ENCODE measurements around the gene SSTR3. TPM values are rescaled to one million over a fixed set of nuclear protein-coding genes. Genes with fewer than 3 reads are reported as not detected.

Gene SSTR3
- total RNA-seq, 1 experiment from 2014 or later = 0.08 TPM

DNA sequence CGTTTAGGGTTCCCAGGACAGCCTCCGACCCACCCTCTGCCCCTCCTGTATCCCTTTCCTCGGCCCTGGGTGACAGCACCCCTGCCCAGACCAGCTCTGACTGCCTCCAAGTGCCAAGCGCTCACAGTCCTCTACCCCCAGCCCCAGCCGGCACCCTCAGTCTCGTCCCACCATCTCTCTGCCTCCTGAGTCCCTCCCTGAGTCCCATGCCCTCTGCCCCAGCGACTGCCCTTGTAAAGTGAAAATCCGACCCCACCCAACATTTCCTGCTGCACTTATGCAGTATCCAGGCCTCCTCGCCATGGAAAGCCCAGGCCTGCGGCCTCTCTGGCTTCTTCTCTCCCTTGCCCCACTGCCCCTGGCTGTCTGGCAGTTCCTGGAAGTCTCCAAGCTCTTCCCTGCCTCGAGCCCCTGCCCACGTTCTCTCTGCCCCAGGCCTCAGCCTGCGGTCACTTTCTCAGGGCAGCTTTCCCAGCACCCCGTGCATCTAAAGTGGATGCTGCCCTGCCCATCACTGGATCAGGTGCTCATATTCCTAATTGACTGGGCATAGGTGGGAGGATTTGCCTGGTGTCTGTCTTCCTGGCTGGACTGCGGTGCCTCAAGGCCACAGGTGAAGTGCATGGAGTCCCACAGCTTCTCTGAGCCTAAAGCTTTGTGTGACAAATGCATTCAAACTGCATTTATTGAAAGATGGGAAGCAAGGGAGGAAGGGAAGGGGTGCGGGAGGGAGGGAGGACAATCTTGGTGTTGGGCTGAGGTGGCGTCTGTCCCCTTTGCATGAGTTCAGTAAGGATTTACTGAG, 44.9 kb downstream of the SSTR3 start:
- Histone ChIP-seq H3K36me3 (ENCODE audit: control insufficient read depth, insufficient read depth, low read length) (no peaks in the 10 kb centered on the region), H3K4me1 (ENCODE audit: control insufficient read depth, insufficient read depth, low read length) (peaks cover 16% of the 10 kb centered on the region), H3K4me3 (ENCODE audit: low read depth in 2 of 2, low read length in 2 of 2) (no peak overlapping the region), H3K27me3 (ENCODE audit: control insufficient read depth, insufficient read depth, low read length) (no peaks in the 10 kb centered on the region), H3K27ac (ENCODE audit: low read length) (peak overlapping the region; percentile 79), H3K9me3 (ENCODE audit: control insufficient read depth, insufficient read depth, low read depth, low read length) (no peaks in the 10 kb centered on the region)
- TF ChIP-seq POLR2AphosphoS5 (IDR thresholded peaks at IDR 0.05; ENCODE audit: low read depth, low read length) (no peak), TCF7L2 (IDR thresholded peaks at IDR 0.05; ENCODE audit: low read depth, low read length) (no peak), CTCF (IDR thresholded peaks at IDR 0.05) (no peak), SIN3A (IDR thresholded peaks at IDR 0.05; ENCODE audit: borderline replicate concordance, insufficient read depth, low read depth, low read length) (no peak)
- TF ChIP-seq, protein P1, sequence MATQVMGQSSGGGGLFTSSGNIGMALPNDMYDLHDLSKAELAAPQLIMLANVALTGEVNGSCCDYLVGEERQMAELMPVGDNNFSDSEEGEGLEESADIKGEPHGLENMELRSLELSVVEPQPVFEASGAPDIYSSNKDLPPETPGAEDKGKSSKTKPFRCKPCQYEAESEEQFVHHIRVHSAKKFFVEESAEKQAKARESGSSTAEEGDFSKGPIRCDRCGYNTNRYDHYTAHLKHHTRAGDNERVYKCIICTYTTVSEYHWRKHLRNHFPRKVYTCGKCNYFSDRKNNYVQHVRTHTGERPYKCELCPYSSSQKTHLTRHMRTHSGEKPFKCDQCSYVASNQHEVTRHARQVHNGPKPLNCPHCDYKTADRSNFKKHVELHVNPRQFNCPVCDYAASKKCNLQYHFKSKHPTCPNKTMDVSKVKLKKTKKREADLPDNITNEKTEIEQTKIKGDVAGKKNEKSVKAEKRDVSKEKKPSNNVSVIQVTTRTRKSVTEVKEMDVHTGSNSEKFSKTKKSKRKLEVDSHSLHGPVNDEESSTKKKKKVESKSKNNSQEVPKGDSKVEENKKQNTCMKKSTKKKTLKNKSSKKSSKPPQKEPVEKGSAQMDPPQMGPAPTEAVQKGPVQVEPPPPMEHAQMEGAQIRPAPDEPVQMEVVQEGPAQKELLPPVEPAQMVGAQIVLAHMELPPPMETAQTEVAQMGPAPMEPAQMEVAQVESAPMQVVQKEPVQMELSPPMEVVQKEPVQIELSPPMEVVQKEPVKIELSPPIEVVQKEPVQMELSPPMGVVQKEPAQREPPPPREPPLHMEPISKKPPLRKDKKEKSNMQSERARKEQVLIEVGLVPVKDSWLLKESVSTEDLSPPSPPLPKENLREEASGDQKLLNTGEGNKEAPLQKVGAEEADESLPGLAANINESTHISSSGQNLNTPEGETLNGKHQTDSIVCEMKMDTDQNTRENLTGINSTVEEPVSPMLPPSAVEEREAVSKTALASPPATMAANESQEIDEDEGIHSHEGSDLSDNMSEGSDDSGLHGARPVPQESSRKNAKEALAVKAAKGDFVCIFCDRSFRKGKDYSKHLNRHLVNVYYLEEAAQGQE (IDR thresholded peaks at IDR 0.05; ENCODE audit: insufficient read depth in 1 of 2, low read depth in 2 of 2, low read length in 1 of 2) = no peak
- CTCF ChIA-PET = interaction anchor here (0.7 kb wide), 2 partner anchors 70 to 132 kb away, joined by 3 read pairs; no protein-coding TSS in a partner anchor
- ATAC-seq (no peak), DNase-seq (ENCODE audit: low read depth, low spot score) (no peak)
- no TSS peak for BruUV-seq (replicated peaks)
- intact Hi-C loops (cut with micrococcal nuclease; ENCODE audit: unreplicated experiment) = loop anchor here (2.0 kb wide), 1 partner anchor 29 kb away; no protein-coding TSS in a partner anchor
- POLR2A ChIA-PET = no interaction called here
- in situ Hi-C loops (cut with HindIII; ENCODE audit: low pct_unique_long_range_greater_than_20kb, low sequenced_read_pairs) = no loop called here

DNA sequence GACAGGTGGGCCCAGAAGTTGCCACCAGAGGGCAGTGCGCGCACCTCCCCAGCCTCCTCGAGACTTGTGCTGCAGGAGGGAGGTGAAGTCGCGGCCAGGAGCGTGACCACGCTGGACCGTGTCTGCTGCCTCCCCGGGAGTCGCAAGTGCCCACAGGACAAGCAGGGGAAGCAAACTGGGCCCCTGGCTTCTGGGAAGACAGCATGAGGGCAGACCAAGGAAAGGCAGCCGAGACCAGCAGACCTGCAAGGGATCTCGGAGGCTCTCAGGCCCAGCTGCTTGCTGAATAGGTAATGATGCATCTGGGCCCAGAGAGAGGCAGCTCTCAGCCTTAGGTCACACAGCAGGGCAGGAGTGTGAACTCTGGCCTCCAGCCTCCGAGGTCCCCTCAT, 45.6 kb downstream of the SSTR3 start:
- TF ChIP-seq CTCF (IDR thresholded peaks at IDR 0.05) (peak; percentile 89), TCF7L2 (IDR thresholded peaks at IDR 0.05; ENCODE audit: low read depth, low read length) (no peak)
- peak overlapping the region; percentile 79 for H3K27ac ChIP-seq (ENCODE audit: low read length)
- no peaks in the 10 kb centered on the region for H3K9me3 ChIP-seq (ENCODE audit: control insufficient read depth, insufficient read depth, low read depth, low read length)
- ATAC-seq (peak; percentile 95), DNase-seq (ENCODE audit: low read depth, low spot score) (peak; percentile 38)
- in situ Hi-C loops (cut with HindIII; ENCODE audit: low pct_unique_long_range_greater_than_20kb, low sequenced_read_pairs) (no loop called here), intact Hi-C loops (cut with micrococcal nuclease; ENCODE audit: unreplicated experiment) (loop anchor here (2.0 kb wide), 1 partner anchor 30 kb away; no protein-coding TSS in a partner anchor)
- no peak overlapping the region for H3K4me3 ChIP-seq (ENCODE audit: low read depth in 2 of 2, low read length in 2 of 2)
- H3K4me1 ChIP-seq (ENCODE audit: control insufficient read depth, insufficient read depth, low read length) = peaks cover 16% of the 10 kb centered on the region
- no peaks in the 10 kb centered on the region for H3K27me3 ChIP-seq (ENCODE audit: control insufficient read depth, insufficient read depth, low read length)
- ChIA-PET CTCF (interaction anchor here (0.7 kb wide), 1 partner anchor 133 kb away, joined by 3 read pairs; no protein-coding TSS in a partner anchor), POLR2A (no interaction called here)
- BruUV-seq (replicated peaks) = no TSS peak
- H3K36me3 ChIP-seq (ENCODE audit: control insufficient read depth, insufficient read depth, low read length) = no peaks in the 10 kb centered on the region

Data from Panc1 (cell line).